IPS-15b (cell line): ENCODE data around the gene PRR15L.
"Not testable (repeated sequence)": the region's sequence is repeated elsewhere in the genome, so short reads cannot be mapped to it uniquely, and the experiment has no call there.

Experiments used
- H3K27me3 ChIP-seq: one replicate; pipeline ENCODE4 v1.6.1; 2013; ENCODE audit warnings: low read length; ENCODE audit not compliant: control insufficient read depth, insufficient read depth
- H3K36me3 ChIP-seq: one replicate; pipeline ENCODE4 v1.6.1; 2013; ENCODE audit warnings: low read length; ENCODE audit not compliant: control insufficient read depth, insufficient read depth
- H3K4me1 ChIP-seq: one replicate; pipeline ENCODE4 v1.6.1; 2013; ENCODE audit warnings: mild to moderate bottlenecking, low read length; ENCODE audit not compliant: control insufficient read depth, insufficient read depth
- H3K4me3 ChIP-seq: one replicate; pipeline ENCODE4 v1.5.1; 2013; ENCODE audit warnings: low read depth, low read length
- H3K9ac ChIP-seq: one replicate; pipeline ENCODE4 v1.6.1; 2013; ENCODE audit warnings: low read depth, mild to moderate bottlenecking, low read length
- H3K9me3 ChIP-seq: one replicate; pipeline ENCODE4 v1.6.1; 2013; ENCODE audit warnings: mild to moderate bottlenecking, low read length; ENCODE audit not compliant: control insufficient read depth, insufficient read depth

PRR15L gene

GRCh38 chr17:47957591-47958490 is at the start of gene PRR15L:
PRR15L (minus strand) TSS chr17:47957883; CDS start chr17:47953234, 4,649 bp downstream.
- no peak within 1 kb of the TSS for H3K9ac ChIP-seq
- peak within 1 kb of the TSS; percentile 38 for H3K4me3 ChIP-seq

GRCh38 chr17:48006936-48007709 is 49.4 kb upstream of the PRR15L start:
- Histone ChIP-seq H3K4me3 (no peak overlapping the region), H3K9me3 (no peaks in the 10 kb centered on the region), H3K9ac (no peak overlapping the region), H3K36me3 (no peaks in the 10 kb centered on the region), H3K27me3 (no peaks in the 10 kb centered on the region), H3K4me1 (peaks cover 20% of the 10 kb centered on the region)

More at GRCh38 chr17:47957591-47958490, at the start of gene PRR15L:
- Histone ChIP-seq H3K4me1 (peaks cover 10% of the 10 kb centered on the region), H3K27me3 (peaks cover 4% of the 10 kb centered on the region), H3K36me3 (no peaks in the 10 kb centered on the region), H3K9me3 (no peaks in the 10 kb centered on the region)

- H3K9ac ChIP-seq: no peak overlapping the region
These were observed 47.3 kb upstream of the PRR15L start for GRCh38 chr17:48004983-48005382.

GRCh38 chr17:48003417-48004151 is 45.9 kb upstream of the PRR15L start:
- no peaks in the 10 kb centered on the region for H3K9me3 ChIP-seq
- no peaks in the 10 kb centered on the region for H3K36me3 ChIP-seq
- no peaks in the 10 kb centered on the region for H3K27me3 ChIP-seq
- H3K4me1 ChIP-seq: peaks cover 20% of the 10 kb centered on the region
- no peak overlapping the region for H3K9ac ChIP-seq
- peak overlapping the region; percentile 10 for H3K4me3 ChIP-seq

More at GRCh38 chr17:48004983-48005382, 47.3 kb upstream of the PRR15L start:
- Histone ChIP-seq H3K9me3 (no peaks in the 10 kb centered on the region), H3K4me1 (peaks cover 20% of the 10 kb centered on the region), H3K27me3 (no peaks in the 10 kb centered on the region), H3K36me3 (no peaks in the 10 kb centered on the region), H3K4me3 (no peak overlapping the region)

- no peaks in the 10 kb centered on the region for H3K36me3 ChIP-seq
These were observed 45.3 kb upstream of the PRR15L start for GRCh38 chr17:48002916-48003416.

GRCh38 chr17:48002266-48002915 is 44.7 kb upstream of the PRR15L start:
- Histone ChIP-seq H3K4me3 (no peak overlapping the region), H3K27me3 (no peaks in the 10 kb centered on the region), H3K9ac (no peak overlapping the region), H3K36me3 (no peaks in the 10 kb centered on the region), H3K4me1 (peaks cover 20% of the 10 kb centered on the region), H3K9me3 (no peaks in the 10 kb centered on the region)

More at GRCh38 chr17:48002916-48003416, 45.3 kb upstream of the PRR15L start:
- Histone ChIP-seq H3K4me1 (peaks cover 20% of the 10 kb centered on the region), H3K4me3 (peak overlapping the region; percentile 10), H3K9ac (peak overlapping the region; percentile 29), H3K9me3 (no peaks in the 10 kb centered on the region), H3K27me3 (no peaks in the 10 kb centered on the region)

GRCh38 chr17:48001657-48002056 is 44.0 kb upstream of the PRR15L start:
- H3K9ac ChIP-seq, H3K36me3 ChIP-seq, H3K4me3 ChIP-seq, H3K9me3 ChIP-seq, H3K27me3 ChIP-seq: not testable (repeated sequence)
- H3K4me1 ChIP-seq: peaks cover 20% of the 10 kb centered on the region

- Histone ChIP-seq H3K4me3 (no peak overlapping the region), H3K36me3 (no peaks in the 10 kb centered on the region), H3K4me1 (peaks cover 20% of the 10 kb centered on the region), H3K9ac (no peak overlapping the region), H3K27me3 (no peaks in the 10 kb centered on the region), H3K9me3 (no peaks in the 10 kb centered on the region)
These were observed 43.5 kb upstream of the PRR15L start for GRCh38 chr17:48001197-48001596.

- Histone ChIP-seq H3K4me3 (no peak overlapping the region), H3K4me1 (peaks cover 24% of the 10 kb centered on the region), H3K27me3 (no peaks in the 10 kb centered on the region), H3K9me3 (no peaks in the 10 kb centered on the region), H3K36me3 (no peaks in the 10 kb centered on the region), H3K9ac (no peak overlapping the region)
These were observed 41.9 kb upstream of the PRR15L start for GRCh38 chr17:47999582-47999981.

GRCh38 chr17:47998044-47998443 is 40.4 kb upstream of the PRR15L start:
- Histone ChIP-seq H3K27me3 (no peaks in the 10 kb centered on the region), H3K9ac (no peak overlapping the region), H3K9me3 (no peaks in the 10 kb centered on the region), H3K36me3 (no peaks in the 10 kb centered on the region), H3K4me1 (peaks cover 19% of the 10 kb centered on the region), H3K4me3 (no peak overlapping the region)

GRCh38 chr17:47997586-47997985 is 39.9 kb upstream of the PRR15L start:
- Histone ChIP-seq H3K9ac (no peak overlapping the region), H3K27me3 (no peaks in the 10 kb centered on the region), H3K4me3 (no peak overlapping the region), H3K4me1 (peaks cover 14% of the 10 kb centered on the region), H3K9me3 (no peaks in the 10 kb centered on the region), H3K36me3 (no peaks in the 10 kb centered on the region)
